MM.1S (cell line): Measurements from ENCODE around the gene CHRNB1.

Source experiments
- DNase-seq: peaks from one replicate; pipeline ENCODE4 v3.0.0-alpha.2; 2015
- H2AFZ ChIP-seq: fragments of 300-600 bp; sonication (generic); 2 replicates; pipeline ENCODE4 v1.6.0; 2016; ENCODE audit warnings: antibody characterized with exemption, low read length
- H3F3A ChIP-seq: fragments of 300-600 bp; sonication (generic); 2 replicates; pipeline ENCODE4 v1.6.1; 2016; ENCODE audit warnings: mild to moderate bottlenecking, antibody characterized with exemption, low read length, moderate library complexity, mixed read lengths; ENCODE audit not compliant: insufficient read depth
- H3K27ac ChIP-seq: fragments of 300-600 bp; sonication (generic); 2 replicates; pipeline ENCODE4 v1.5.1; 2016; ENCODE audit warnings: mild to moderate bottlenecking, low read length
- H3K27me3 ChIP-seq: fragments of 300-600 bp; sonication (generic); replicated peaks from 2 replicates; pipeline ENCODE4 v1.6.0; 2016; ENCODE audit warnings: low read length; ENCODE audit not compliant: insufficient read depth
- H3K36me3 ChIP-seq: fragments of 300-600 bp; sonication (generic); replicated peaks from 2 replicates; pipeline ENCODE4 v1.6.1; 2016; ENCODE audit warnings: mild to moderate bottlenecking, low read length, mixed read lengths; ENCODE audit not compliant: insufficient read depth
- H3K4me1 ChIP-seq: fragments of 300-600 bp; sonication (generic); 2 replicates; pipeline ENCODE4 v1.6.1; 2016; ENCODE audit warnings: low read length, mixed read lengths
- H3K4me2 ChIP-seq: fragments of 300-600 bp; sonication (generic); 2 replicates; pipeline ENCODE4 v1.6.0; 2016; ENCODE audit warnings: low read depth, low read length
- H3K4me3 ChIP-seq: fragments of 300-600 bp; sonication (generic); 2 replicates; pipeline ENCODE4 v1.5.1; 2016; ENCODE audit warnings: low read length, mixed read lengths
- H3K79me2 ChIP-seq: fragments of 300-600 bp; sonication (generic); 2 replicates; pipeline ENCODE4 v1.6.1; 2016; ENCODE audit warnings: mixed run types, low read length, mixed read lengths
- H3K9ac ChIP-seq: fragments of 300-600 bp; sonication (generic); 2 replicates; pipeline ENCODE4 v1.6.1; 2016; ENCODE audit warnings: low read length, mixed read lengths
- H3K9me2 ChIP-seq: fragments of 300-600 bp; sonication (generic); replicated peaks from 2 replicates; pipeline ENCODE4 v1.6.1; 2016; ENCODE audit warnings: mild to moderate bottlenecking, low read length, mixed read lengths; ENCODE audit not compliant: insufficient read depth
- H3K9me3 ChIP-seq: fragments of 300-600 bp; sonication (generic); replicated peaks from 2 replicates; pipeline ENCODE4 v1.6.1; 2016; ENCODE audit warnings: mild to moderate bottlenecking, low read length, mixed read lengths; ENCODE audit not compliant: insufficient read depth
- H4K20me1 ChIP-seq: fragments of 300-600 bp; sonication (generic); 2 replicates; pipeline ENCODE4 v1.6.1; 2016; ENCODE audit warnings: mild to moderate bottlenecking, low read length, moderate library complexity, mixed read lengths; ENCODE audit not compliant: insufficient read depth
- CTCF ChIP-seq: fragments of 300-600 bp; sonication (generic); IDR thresholded peaks from 2 replicates; pipeline ENCODE4 v1.5.1; 2016; ENCODE audit warnings: antibody characterized with exemption, low read length, mixed read lengths
- EZH2 ChIP-seq: fragments of 300-600 bp; sonication (generic); optimal IDR thresholded peaks from 2 replicates; pipeline ENCODE3; 2017; ENCODE audit warnings: low read depth, mild to moderate bottlenecking, antibody characterized with exemption, low read length, mixed read lengths
- EZH2phosphoT487 ChIP-seq: fragments of 300-600 bp; sonication (generic); IDR thresholded peaks from 2 replicates; pipeline ENCODE4 v1.6.1; 2018; ENCODE audit warnings: antibody characterized with exemption, low read length

Gene CHRNB1

GRCh38 chr17:7502171-7502847 lies 57.4 kb downstream of the CHRNB1 start:
- Histone ChIP-seq H3K79me2 (peaks cover 12% of the 10 kb centered on the region), H3K27me3 (no peaks in the 10 kb centered on the region), H3K27ac (no peak overlapping the region), H3K36me3 (peaks cover 10% of the 10 kb centered on the region), H3K4me1 (no peaks in the 10 kb centered on the region), H4K20me1 (no peaks in the 10 kb centered on the region), H3K4me3 (no peak overlapping the region), H3K9me3 (no peaks in the 10 kb centered on the region), H3K9ac (no peak overlapping the region), H3F3A (peaks cover 3% of the 10 kb centered on the region; the same call in 1 of the 2 replicates), H3K9me2 (no peaks in the 10 kb centered on the region), H3K4me2 (no peak overlapping the region), H2AFZ (no peak overlapping the region)
- no peak for TF ChIP-seq EZH2
- TF ChIP-seq EZH2phosphoT487: no peak
- no peak for TF ChIP-seq CTCF
- DNase-seq: no peak

GRCh38 chr17:7502987-7503386 lies 58.1 kb downstream of the CHRNB1 start:
- Histone ChIP-seq H3K9me3 (no peaks in the 10 kb centered on the region), H3K9ac (no peak overlapping the region)
- DNase-seq: no peak

GRCh38 chr17:7503521-7503920 lies 58.7 kb downstream of the CHRNB1 start:
- Histone ChIP-seq H3K9ac (no peak overlapping the region), H3K36me3 (peaks cover 13% of the 10 kb centered on the region), H3K4me3 (no peak overlapping the region), H4K20me1 (no peaks in the 10 kb centered on the region), H3F3A (peaks cover 3% of the 10 kb centered on the region; the same call in 1 of the 2 replicates), H3K79me2 (peaks cover 7% of the 10 kb centered on the region), H3K4me1 (no peaks in the 10 kb centered on the region), H3K27me3 (no peaks in the 10 kb centered on the region), H2AFZ (no peak overlapping the region), H3K9me2 (no peaks in the 10 kb centered on the region), H3K4me2 (no peak overlapping the region), H3K27ac (no peak overlapping the region), H3K9me3 (no peaks in the 10 kb centered on the region)
- DNase-seq: no peak
- TF ChIP-seq CTCF (no peak), EZH2 (no peak), EZH2phosphoT487 (no peak)

More at GRCh38 chr17:7502987-7503386, 58.1 kb downstream of the CHRNB1 start:
- Histone ChIP-seq H3F3A (peaks cover 3% of the 10 kb centered on the region; the same call in 1 of the 2 replicates), H3K4me2 (no peak overlapping the region), H3K36me3 (peaks cover 11% of the 10 kb centered on the region), H3K79me2 (peaks cover 10% of the 10 kb centered on the region), H3K4me3 (no peak overlapping the region), H3K27me3 (no peaks in the 10 kb centered on the region), H2AFZ (no peak overlapping the region), H3K27ac (no peak overlapping the region), H3K4me1 (no peaks in the 10 kb centered on the region), H4K20me1 (no peaks in the 10 kb centered on the region), H3K9me2 (no peaks in the 10 kb centered on the region)
- no peak for TF ChIP-seq EZH2
- peak; percentile 26 for TF ChIP-seq CTCF
